ENCODE data around the gene CDH15.

Gene CDH15

GRCh38 chr16:89139907-89140361, 31.6 kb upstream of the CDH15 start:
- H3K27me3 ChIP-seq (ENCODE audit: control insufficient read depth, insufficient read depth, low read length) = no peaks in the 10 kb centered on the region
- H3K9ac ChIP-seq = no peak overlapping the region
- no peak for TF ChIP-seq CTCF (IDR thresholded peaks at IDR 0.05)
- no peak overlapping the region for H2AFZ ChIP-seq
- no peak overlapping the region for H3K4me3 ChIP-seq (ENCODE audit: low read depth, low read length)
- H3K36me3 ChIP-seq (ENCODE audit: control insufficient read depth, insufficient read depth, low read length) = no peaks in the 10 kb centered on the region
- H3K79me2 ChIP-seq = peaks cover 2% of the 10 kb centered on the region
- no peaks in the 10 kb centered on the region for H3K4me1 ChIP-seq
- no peak overlapping the region for H3K27ac ChIP-seq
- no peak overlapping the region for H3K4me2 ChIP-seq (ENCODE audit: low read length)
- no peaks in the 10 kb centered on the region for H3K9me3 ChIP-seq (ENCODE audit: control insufficient read depth, low read length)

GRCh38 chr16:89140401-89140800, 31.1 kb upstream of the CDH15 start:
- Histone ChIP-seq H3K9me3 (ENCODE audit: control insufficient read depth, low read length) (no peaks in the 10 kb centered on the region), H2AFZ (no peak overlapping the region), H3K27me3 (ENCODE audit: control insufficient read depth, insufficient read depth, low read length) (no peaks in the 10 kb centered on the region), H3K4me3 (ENCODE audit: low read depth, low read length) (no peak overlapping the region), H3K79me2 (peaks cover 2% of the 10 kb centered on the region), H3K4me1 (no peaks in the 10 kb centered on the region), H3K9ac (no peak overlapping the region), H3K27ac (no peak overlapping the region), H3K36me3 (ENCODE audit: control insufficient read depth, insufficient read depth, low read length) (no peaks in the 10 kb centered on the region), H3K4me2 (ENCODE audit: low read length) (no peak overlapping the region)
- TF ChIP-seq CTCF (IDR thresholded peaks at IDR 0.05) = no peak

GRCh38 chr16:89140981-89141883, 30.3 kb upstream of the CDH15 start:
- Histone ChIP-seq H3K9ac (no peak overlapping the region), H2AFZ (no peak overlapping the region), H3K27me3 (ENCODE audit: control insufficient read depth, insufficient read depth, low read length) (no peaks in the 10 kb centered on the region), H3K9me3 (ENCODE audit: control insufficient read depth, low read length) (no peaks in the 10 kb centered on the region), H3K4me3 (ENCODE audit: low read depth, low read length) (no peak overlapping the region), H3K79me2 (no peaks in the 10 kb centered on the region), H3K27ac (no peak overlapping the region), H3K4me1 (no peaks in the 10 kb centered on the region), H3K4me2 (ENCODE audit: low read length) (no peak overlapping the region), H3K36me3 (ENCODE audit: control insufficient read depth, insufficient read depth, low read length) (no peaks in the 10 kb centered on the region)
- TF ChIP-seq CTCF (IDR thresholded peaks at IDR 0.05) = no peak

- no peaks in the 10 kb centered on the region for H3K36me3 ChIP-seq (ENCODE audit: control insufficient read depth, insufficient read depth, low read length)
- no peaks in the 10 kb centered on the region for H3K9me3 ChIP-seq (ENCODE audit: control insufficient read depth, low read length)
- TF ChIP-seq CTCF (IDR thresholded peaks at IDR 0.05) = no peak
- H2AFZ ChIP-seq = no peak overlapping the region
- H3K4me3 ChIP-seq (ENCODE audit: low read depth, low read length) = no peak overlapping the region
- H3K79me2 ChIP-seq = no peaks in the 10 kb centered on the region
- H3K4me1 ChIP-seq = no peaks in the 10 kb centered on the region
- H3K27ac ChIP-seq = no peak overlapping the region
- H3K4me2 ChIP-seq (ENCODE audit: low read length) = no peak overlapping the region
- H3K27me3 ChIP-seq (ENCODE audit: control insufficient read depth, insufficient read depth, low read length) = no peaks in the 10 kb centered on the region
- H3K9ac ChIP-seq = no peak overlapping the region
These were observed 29.7 kb upstream of the CDH15 start for GRCh38 chr16:89141884-89142267.
